SK-N-SH (cell line): ENCODE results near the gene THAP8. TPM values are rescaled to one million over a fixed set of nuclear protein-coding genes. Genes with fewer than 3 reads are reported as not detected.

Experiments used
- CTCF ChIA-PET: fragments of 300-600, 350-600 bp; formaldehyde crosslinking; extraction: SDS; loops from one replicate; lab custom pipeline; 2021; lab: Yijun Ruan, JAX
- POLR2A ChIA-PET: fragments of 350-600 bp; sonication (Branson Sonifier 250); formaldehyde crosslinking; extraction: SDS; loops from one replicate; lab custom pipeline; 2020; ENCODE audit warnings: antibody characterized with exemption, inconsistent platforms; lab: Yijun Ruan, JAX
- DNase-seq: peaks from one replicate; pipeline ENCODE4 v3.0.0; 2012
- H2AFZ ChIP-seq: fragments of 200-600 bp; sonication (generic); 2 replicates; pipeline ENCODE4 v1.8.1; 2016; ENCODE audit warnings: antibody characterized with exemption, mild to moderate bottlenecking, low read depth
- H3F3A ChIP-seq: fragments of 200-600 bp; sonication (generic); replicated peaks from 2 replicates; pipeline ENCODE3; 2016; ENCODE audit warnings: antibody characterized with exemption, mild to moderate bottlenecking; ENCODE audit not compliant: insufficient read depth
- H3K27ac ChIP-seq, 2 experiments: fragments of 200-500 bp in 1 of 2; fragments of 200-600 bp in 1 of 2; sonication (Bioruptor generic) in 1 of 2; sonication (generic), shearing (Covaris generic) in 1 of 2; 2 replicates each; pipeline versions ENCODE4 v1.5.1 to v1.6.1; 2014 to 2016; ENCODE audit warnings: low read depth in 2 of 2, inconsistent platforms in 1 of 2, low read length in 1 of 2, mild to moderate bottlenecking in 1 of 2, mixed read lengths in 1 of 2
- H3K27me3 ChIP-seq: fragments of 200-600 bp; sonication (generic), shearing (Covaris generic); 2 replicates; pipeline ENCODE4 v1.6.1; 2016; ENCODE audit warnings: mixed run types; ENCODE audit not compliant: insufficient read depth
- H3K36me3 ChIP-seq, 2 experiments: fragments of 200-500 bp in 1 of 2; fragments of 200-600 bp in 1 of 2; sonication (Bioruptor generic) in 1 of 2; sonication (generic) in 1 of 2; replicated peaks in 1 of 2; 2 replicates each; pipeline versions ENCODE3 to v1.5.1; 2014 to 2016; ENCODE audit warnings: low read length in 1 of 2, mild to moderate bottlenecking in 1 of 2; ENCODE audit not compliant: insufficient read depth in 2 of 2, control insufficient read depth in 1 of 2
- H3K4me1 ChIP-seq, 2 experiments: fragments of 200-500 bp in 1 of 2; fragments of 200-600 bp in 1 of 2; sonication (Bioruptor generic) in 1 of 2; sonication (generic), shearing (Covaris generic) in 1 of 2; 2 replicates each; pipeline versions ENCODE4 v1.5.1 to v1.6.1; 2014 to 2016; ENCODE audit warnings: low read depth in 1 of 2, low read length in 1 of 2, mixed run types in 1 of 2; ENCODE audit not compliant: insufficient read depth in 2 of 2, control insufficient read depth in 1 of 2
- H3K4me2 ChIP-seq: fragments of 200-600 bp; sonication (generic), shearing (Covaris generic); 2 replicates; pipeline ENCODE4 v1.6.1; 2017; ENCODE audit warnings: mixed run types
- H3K4me3 ChIP-seq, 2 experiments: fragments of 200-500 bp in 1 of 2; fragments of 200-600 bp in 1 of 2; sonication (Bioruptor generic) in 1 of 2; sonication (generic), shearing (Covaris generic) in 1 of 2; 2 replicates each; pipeline versions ENCODE4 v1.5.1 to v1.8.1; 2014 to 2016; ENCODE audit warnings: low read depth in 2 of 2, inconsistent platforms in 1 of 2, low read length in 1 of 2, mild to moderate bottlenecking in 1 of 2, mixed read lengths in 1 of 2, moderate library complexity in 1 of 2
- H3K79me2 ChIP-seq: fragments of 200-600 bp; sonication (generic); 2 replicates; pipeline ENCODE4 v1.8.1; 2017; ENCODE audit warnings: mild to moderate bottlenecking; ENCODE audit not compliant: insufficient read depth
- H3K9ac ChIP-seq: fragments of 200-600 bp; sonication (generic); 2 replicates; pipeline ENCODE4 v1.6.1; 2017; ENCODE audit warnings: mixed run types
- H3K9me2 ChIP-seq: fragments of 200-600 bp; sonication (generic); 2 replicates; pipeline ENCODE4 v1.6.1; 2017; ENCODE audit warnings: mixed run types
- H3K9me3 ChIP-seq: fragments of 200-600 bp; sonication (generic); 2 replicates; pipeline ENCODE4 v1.6.1; 2017; ENCODE audit warnings: mixed run types, mild to moderate bottlenecking, moderate library complexity
- H4K20me1 ChIP-seq: fragments of 200-600 bp; sonication (generic); 2 replicates; pipeline ENCODE4 v1.6.1; 2017; ENCODE audit warnings: mild to moderate bottlenecking, mixed run types; ENCODE audit not compliant: insufficient read depth
- EP300 ChIP-seq, 2 experiments: IDR thresholded peaks; 2 replicates each; pipeline versions ENCODE4 v1.4.0 to v1.6.1; 2012; ENCODE audit warnings: borderline replicate concordance in 1 of 2, low read depth in 1 of 2, low read length in 1 of 2
- FOSL2 ChIP-seq: IDR thresholded peaks from 2 replicates; pipeline ENCODE4 v1.4.0; 2012; ENCODE audit warnings: low read depth, mild to moderate bottlenecking, moderate library complexity, borderline replicate concordance
- MXI1 ChIP-seq: IDR thresholded peaks from 2 replicates; pipeline ENCODE4 v1.6.1; 2012; ENCODE audit warnings: mild to moderate bottlenecking, low read depth, low read length, improper control_type of control experiment
- NFIC ChIP-seq: IDR thresholded peaks from 2 replicates; pipeline ENCODE4 v1.4.0; 2012; ENCODE audit warnings: borderline replicate concordance
- NRF1 ChIP-seq: IDR thresholded peaks from 2 replicates; pipeline ENCODE4 v1.6.1; 2012; ENCODE audit warnings: low read depth, mild to moderate bottlenecking, low read length
- PBX3 ChIP-seq: IDR thresholded peaks from 2 replicates; pipeline ENCODE4; 2012
- POLR2AphosphoS5 ChIP-seq: IDR thresholded peaks from 2 replicates; pipeline ENCODE4 v1.6.1; 2012; ENCODE audit warnings: low read depth, low read length
- RAD21 ChIP-seq: IDR thresholded peaks from 2 replicates; pipeline ENCODE4 v1.6.1; 2012; ENCODE audit warnings: mild to moderate bottlenecking, low read length
- RFX5 ChIP-seq: IDR thresholded peaks from 2 replicates; pipeline ENCODE4 v1.6.1; 2012; ENCODE audit warnings: mild to moderate bottlenecking, improper control_type of control experiment, low read length
- RXRA ChIP-seq: IDR thresholded peaks from 2 replicates; pipeline ENCODE4 v1.4.0; 2012; ENCODE audit warnings: low read depth, mild to moderate bottlenecking, borderline replicate concordance
- TAF1 ChIP-seq: IDR thresholded peaks from 2 replicates; pipeline ENCODE4 v1.6.1; 2012; ENCODE audit warnings: low read depth, mild to moderate bottlenecking, low read length, moderate library complexity, borderline replicate concordance
- TCF12 ChIP-seq: IDR thresholded peaks from 2 replicates; pipeline ENCODE4 v1.4.0; 2012
- TEAD4 ChIP-seq: IDR thresholded peaks from 2 replicates; pipeline ENCODE4 v1.4.0; 2012; ENCODE audit warnings: mild to moderate bottlenecking, borderline replicate concordance; ENCODE audit not compliant: insufficient read depth
- WGBS: methylation state at CpG from one replicate; pipeline ENCODE4 v1.1.6; 2017; ENCODE audit warnings: low lambda C conversion rate; 5-methylcytosine and 5-hydroxymethylcytosine counted together
- polyA plus RNA-seq, 3 experiments: library from polyadenylated mRNA; depleted of rRNA; stranded (reverse); fragments of >200 nt; gene quantifications; 2 replicates each; pipeline ENCODE4 v1.2.3, GENCODE V29; 2012
- TF ChIP-seq, protein P1 (sequence below): fragments of 200-600 bp; sonication (generic); IDR thresholded peaks from 2 replicates; pipeline ENCODE4 v1.6.1; 2017; ENCODE audit warnings: antibody characterized with exemption, mild to moderate bottlenecking, moderate library complexity
- TF ChIP-seq, protein P2 (sequence below): fragments of 150-350 bp; IDR thresholded peaks from 2 replicates; pipeline ENCODE4 v1.6.1; 2017; ENCODE audit warnings: antibody characterized with exemption, low read length, low read depth, borderline replicate concordance
- TF ChIP-seq, protein P3 (sequence below): IDR thresholded peaks from 2 replicates; pipeline ENCODE4 v1.4.0; 2012; ENCODE audit warnings: low read depth, borderline replicate concordance

The THAP8 gene
- polyA plus RNA-seq, 1 of the 3 experiments (the other 2 are of a cell fraction), result 6.3 TPM

- Histone ChIP-seq H3K27ac (no peak overlapping the region), H3K9me3 (no peaks in the 10 kb centered on the region), H3F3A (peaks cover 2% of the 10 kb centered on the region), H3K4me2 (no peak overlapping the region), H2AFZ (no peak overlapping the region), H3K9ac (no peak overlapping the region), H3K9me2 (no peaks in the 10 kb centered on the region), H3K4me1 (no peaks in the 10 kb centered on the region; a peak in 1 of 4 replicates), H3K27me3 (no peaks in the 10 kb centered on the region), H4K20me1 (no peaks in the 10 kb centered on the region), H3K79me2 (0 out of 2 replicates have a peak, but pooled peaks cover 5% of the 10 kb centered on the region), H3K4me3 (no peak overlapping the region), H3K36me3 (peaks cover 3 to 20% of the 10 kb centered on the region in 2 experiments)
- POLR2A ChIA-PET, result no interaction called here
- DNase-seq, result no peak
- TF ChIP-seq, protein P1, sequence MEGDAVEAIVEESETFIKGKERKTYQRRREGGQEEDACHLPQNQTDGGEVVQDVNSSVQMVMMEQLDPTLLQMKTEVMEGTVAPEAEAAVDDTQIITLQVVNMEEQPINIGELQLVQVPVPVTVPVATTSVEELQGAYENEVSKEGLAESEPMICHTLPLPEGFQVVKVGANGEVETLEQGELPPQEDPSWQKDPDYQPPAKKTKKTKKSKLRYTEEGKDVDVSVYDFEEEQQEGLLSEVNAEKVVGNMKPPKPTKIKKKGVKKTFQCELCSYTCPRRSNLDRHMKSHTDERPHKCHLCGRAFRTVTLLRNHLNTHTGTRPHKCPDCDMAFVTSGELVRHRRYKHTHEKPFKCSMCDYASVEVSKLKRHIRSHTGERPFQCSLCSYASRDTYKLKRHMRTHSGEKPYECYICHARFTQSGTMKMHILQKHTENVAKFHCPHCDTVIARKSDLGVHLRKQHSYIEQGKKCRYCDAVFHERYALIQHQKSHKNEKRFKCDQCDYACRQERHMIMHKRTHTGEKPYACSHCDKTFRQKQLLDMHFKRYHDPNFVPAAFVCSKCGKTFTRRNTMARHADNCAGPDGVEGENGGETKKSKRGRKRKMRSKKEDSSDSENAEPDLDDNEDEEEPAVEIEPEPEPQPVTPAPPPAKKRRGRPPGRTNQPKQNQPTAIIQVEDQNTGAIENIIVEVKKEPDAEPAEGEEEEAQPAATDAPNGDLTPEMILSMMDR, result no peak
- no peak for TF ChIP-seq TAF1
- WGBS, result 93% methylated on average over 6 of the region's 6 CpGs
- CTCF ChIA-PET, result interaction anchor here (1.1 kb wide), 1 partner anchor 146 kb away, joined by 3 read pairs; no protein-coding TSS in a partner anchor
These were observed 26.4 kb downstream of the THAP8 start for GRCh38 chr19:36027696-36028095.

DNA sequence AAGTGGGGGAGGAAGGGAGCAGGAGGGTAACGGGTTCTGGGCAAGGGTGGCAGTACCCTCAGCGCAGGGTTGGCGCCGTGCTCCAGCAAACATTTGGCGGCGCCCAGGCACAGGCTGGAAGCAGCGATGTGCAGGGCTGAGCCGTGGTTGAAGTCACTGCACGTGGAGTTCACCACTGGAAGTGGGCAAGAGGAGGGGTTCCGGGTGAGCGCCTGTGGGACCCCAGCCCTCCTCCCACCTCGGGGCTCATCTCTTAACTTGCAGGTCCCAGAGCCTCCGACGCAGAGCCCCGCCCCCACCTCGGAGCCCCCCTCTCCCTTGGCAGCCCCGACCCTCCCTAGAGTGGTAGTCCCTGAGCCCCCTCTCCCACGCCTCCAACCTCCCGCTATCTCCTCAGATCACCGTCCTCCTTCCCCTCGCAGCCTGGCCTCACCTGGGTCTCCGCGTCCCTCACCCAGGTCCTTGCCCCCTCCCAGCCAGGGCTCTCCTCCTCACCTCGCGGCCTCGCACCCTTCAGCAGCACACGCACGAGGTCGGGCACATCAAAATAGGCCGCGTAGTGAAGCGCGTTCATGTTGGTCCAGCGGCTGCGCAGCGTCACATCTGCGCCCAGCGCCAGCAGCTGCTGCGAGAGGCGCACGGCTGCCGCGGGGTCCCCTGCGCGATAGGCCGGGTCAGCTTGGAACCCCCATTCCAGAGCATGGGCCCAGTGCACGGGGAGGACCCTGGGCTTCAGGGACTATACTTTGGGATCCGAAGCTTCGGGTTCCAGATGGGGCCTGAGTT, 27.8 kb downstream of the THAP8 start:
- Histone ChIP-seq H3K27me3 (no peaks in the 10 kb centered on the region), H3K4me2 (no peak overlapping the region), H3K4me1 (no peaks in the 10 kb centered on the region; a peak in 1 of 4 replicates), H3K9ac (no peak overlapping the region), H3K27ac (no peak overlapping the region), H2AFZ (no peak overlapping the region), H3F3A (no peaks in the 10 kb centered on the region), H3K79me2 (0 out of 2 replicates have a peak, but pooled peaks cover 3% of the 10 kb centered on the region), H4K20me1 (no peaks in the 10 kb centered on the region), H3K36me3 (peaks cover 3 to 23% of the 10 kb centered on the region in 2 experiments), H3K9me3 (no peaks in the 10 kb centered on the region), H3K4me3 (no peak overlapping the region), H3K9me2 (no peaks in the 10 kb centered on the region)
- no peak for TF ChIP-seq POLR2AphosphoS5
- 93% methylated on average over 46 of the region's 49 CpGs for whole genome bisulfite sequencing
- ChIA-PET CTCF (no interaction called here), POLR2A (no interaction called here)
- DNase-seq, result no peak

DNA sequence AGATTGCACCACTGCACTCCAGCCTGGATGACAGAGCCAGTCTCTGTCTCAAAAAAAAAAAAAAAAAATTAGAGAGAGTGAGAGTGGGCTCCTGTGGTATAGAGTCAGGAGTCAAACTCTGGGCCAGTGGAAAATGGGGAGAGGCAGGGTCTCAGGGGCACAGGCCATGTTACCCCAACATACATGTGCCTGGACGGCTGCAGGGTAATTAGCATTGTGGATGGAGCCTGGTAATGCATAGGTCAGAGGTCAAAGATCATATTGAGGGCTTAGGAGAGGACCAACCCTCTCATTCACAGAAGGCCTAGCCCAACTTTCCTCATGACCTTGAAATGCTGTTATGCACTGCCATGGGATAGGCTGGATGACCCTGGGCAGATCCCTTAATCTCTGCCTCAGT, 28.5 kb downstream of the THAP8 start:
- Histone ChIP-seq H3K4me1 (no peaks in the 10 kb centered on the region), H4K20me1 (no peaks in the 10 kb centered on the region), H3K79me2 (0 out of 2 replicates have a peak, but pooled peaks cover 3% of the 10 kb centered on the region), H3K27me3 (no peaks in the 10 kb centered on the region), H2AFZ (no peak overlapping the region), H3K9ac (no peak overlapping the region), H3K27ac (no peak overlapping the region), H3K4me3 (no peak overlapping the region), H3K4me2 (no peak overlapping the region), H3F3A (no peaks in the 10 kb centered on the region), H3K36me3 (peaks cover 8 to 23% of the 10 kb centered on the region in 2 experiments), H3K9me3 (no peaks in the 10 kb centered on the region), H3K9me2 (no peaks in the 10 kb centered on the region)
- WGBS, result 62% methylated on average over 1 of the region's 1 CpG
- CTCF ChIA-PET, result no interaction called here
- POLR2A ChIA-PET, result no interaction called here
- no peak for DNase-seq
- TF ChIP-seq, protein P2, sequence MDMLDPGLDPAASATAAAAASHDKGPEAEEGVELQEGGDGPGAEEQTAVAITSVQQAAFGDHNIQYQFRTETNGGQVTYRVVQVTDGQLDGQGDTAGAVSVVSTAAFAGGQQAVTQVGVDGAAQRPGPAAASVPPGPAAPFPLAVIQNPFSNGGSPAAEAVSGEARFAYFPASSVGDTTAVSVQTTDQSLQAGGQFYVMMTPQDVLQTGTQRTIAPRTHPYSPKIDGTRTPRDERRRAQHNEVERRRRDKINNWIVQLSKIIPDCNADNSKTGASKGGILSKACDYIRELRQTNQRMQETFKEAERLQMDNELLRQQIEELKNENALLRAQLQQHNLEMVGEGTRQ, result no peak
- TF ChIP-seq PBX3, result no peak
- no peak for TF ChIP-seq MXI1
- no peak for TF ChIP-seq NFIC
- no peak for TF ChIP-seq RFX5
- TF ChIP-seq NRF1, result no peak
- no peak for TF ChIP-seq FOSL2
- no peak for TF ChIP-seq RXRA
- TF ChIP-seq TCF12, result no peak
- no peak for TF ChIP-seq EP300 (IDR thresholded peaks at IDR 0.05; ENCODE audit: borderline replicate concordance in 1 of 2, low read depth in 1 of 2, low read length in 1 of 2)
- TF ChIP-seq TEAD4, result no peak
- TF ChIP-seq, protein P3, sequence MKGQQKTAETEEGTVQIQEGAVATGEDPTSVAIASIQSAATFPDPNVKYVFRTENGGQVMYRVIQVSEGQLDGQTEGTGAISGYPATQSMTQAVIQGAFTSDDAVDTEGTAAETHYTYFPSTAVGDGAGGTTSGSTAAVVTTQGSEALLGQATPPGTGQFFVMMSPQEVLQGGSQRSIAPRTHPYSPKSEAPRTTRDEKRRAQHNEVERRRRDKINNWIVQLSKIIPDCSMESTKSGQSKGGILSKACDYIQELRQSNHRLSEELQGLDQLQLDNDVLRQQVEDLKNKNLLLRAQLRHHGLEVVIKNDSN, result no peak
- no peak for TF ChIP-seq POLR2AphosphoS5
- no peak for TF ChIP-seq RAD21
